ENCODE measurements around the gene CLDN22.

CLDN22 gene

GRCh38 chr4:183295711-183296110 lies 24.4 kb downstream of the CLDN22 start:
- ChIA-PET POLR2A (no interaction called here), CTCF (no interaction called here)
- Histone ChIP-seq H3K4me3 (ENCODE audit: low read depth, low read length) (no peak overlapping the region), H3K4me1 (ENCODE audit: control insufficient read depth, insufficient read depth, low read length) (no peaks in the 10 kb centered on the region), H3K36me3 (ENCODE audit: control insufficient read depth in 2 of 2, insufficient read depth in 1 of 2, low read length in 2 of 2) (peaks cover 0 to 22% of the 10 kb centered on the region in 2 experiments; a peak in 2 of 3 replicates), H3K27ac (ENCODE audit: extremely low read depth, low read depth, low read length) (no peak overlapping the region), H3K9me3 (ENCODE audit: control insufficient read depth, insufficient read depth, low read depth, low read length) (no peaks in the 10 kb centered on the region)
- TF ChIP-seq ZSCAN4 (tag by site-specific recombination; IDR thresholded peaks at IDR 0.05) (no peak), ZNF449 (tag by site-specific recombination; IDR thresholded peaks at IDR 0.05) (no peak), ZFP41 (tag by site-specific recombination; IDR thresholded peaks at IDR 0.05; ENCODE audit: borderline replicate concordance) (no peak), ZNF654 (tag by site-specific recombination; IDR thresholded peaks at IDR 0.05; ENCODE audit: low read depth) (no peak), REPIN1 (tag by site-specific recombination; IDR thresholded peaks at IDR 0.05; ENCODE audit: low read depth) (no peak), ZBTB48 (tag by site-specific recombination; IDR thresholded peaks at IDR 0.05) (no peak), IKZF3 (tag by site-specific recombination; IDR thresholded peaks at IDR 0.05) (no peak), SP2 (tag by site-specific recombination; IDR thresholded peaks at IDR 0.05) (no peak), ZNF184 (tag by site-specific recombination; IDR thresholded peaks at IDR 0.05) (no peak), SETDB1 (IDR thresholded peaks at IDR 0.05; ENCODE audit: insufficient read length, low read length) (no peak), ZNF664 (tag by site-specific recombination; IDR thresholded peaks at IDR 0.05) (no peak), ZNF571 (tag by site-specific recombination; IDR thresholded peaks at IDR 0.05) (no peak), ZNF37A (tag by site-specific recombination; IDR thresholded peaks at IDR 0.05) (no peak), ZNF214 (tag by site-specific recombination; IDR thresholded peaks at IDR 0.05; ENCODE audit: borderline replicate concordance) (no peak), ZNF558 (tag by site-specific recombination; IDR thresholded peaks at IDR 0.05) (no peak), ZNF530 (tag by site-specific recombination; IDR thresholded peaks at IDR 0.05; ENCODE audit: low read depth) (no peak), ELK4 (IDR thresholded peaks at IDR 0.05; ENCODE audit: borderline replicate concordance, low read depth, low read length) (no peak), ZNF280D (tag by site-specific recombination; IDR thresholded peaks at IDR 0.05) (no peak)

GRCh38 chr4:183291070-183291469 lies 29.0 kb downstream of the CLDN22 start:
- TF ChIP-seq ZIC2 (tag by site-specific recombination; IDR thresholded peaks at IDR 0.05) (peak; percentile 61), KLF1 (tag by site-specific recombination; IDR thresholded peaks at IDR 0.05) (no peak), ZNF777 (tag by site-specific recombination; IDR thresholded peaks at IDR 0.05; ENCODE audit: borderline replicate concordance) (no peak)
- ChIA-PET CTCF (interaction anchor here (1.2 kb wide), 1 partner anchor 116 kb away, joined by 4 read pairs; no protein-coding TSS in a partner anchor), POLR2A (no interaction called here)
- no peaks in the 10 kb centered on the region for H3K4me1 ChIP-seq (ENCODE audit: control insufficient read depth, insufficient read depth, low read length)
- no peak overlapping the region for H3K4me3 ChIP-seq (ENCODE audit: low read depth, low read length)
- H3K9me3 ChIP-seq (ENCODE audit: control insufficient read depth, insufficient read depth, low read depth, low read length): no peaks in the 10 kb centered on the region
- peaks cover 4 to 54% of the 10 kb centered on the region in 2 experiments; a peak in 2 of 3 replicates for H3K36me3 ChIP-seq (ENCODE audit: control insufficient read depth in 2 of 2, insufficient read depth in 1 of 2, low read length in 2 of 2)
- no peak overlapping the region for H3K27ac ChIP-seq (ENCODE audit: extremely low read depth, low read depth, low read length)
